Stimulated activated CD8-positive, alpha-beta memory T cell treated with anti-CD3 and anti-CD28 coated beads, Interleukin-15, amount 100 ng/mL, for 24 hours (primary cell): Measurements from ENCODE around the gene KYAT1.
"Not testable (repeated sequence)": the region's sequence is repeated elsewhere in the genome, so short reads cannot be mapped to it uniquely, and the experiment has no call there.

ENCODE experiments used
- DNase-seq: peaks from one replicate; pipeline ENCODE4 v3.0.0-alpha.2; 2020; ENCODE audit warnings: low read depth

The KYAT1 gene

GRCh38 chr9:128818099-128818838, 63.5 kb downstream of the KYAT1 start, which contains the start of gene ENDOG:
ENDOG (plus strand) TSS chr9:128818500; CDS start chr9:128818685, 185 bp downstream.
- peak; percentile 93 for DNase-seq

- no peak for DNase-seq
Measured at GRCh38 chr9:128810873-128811272, 70.9 kb downstream of the KYAT1 start.

GRCh38 chr9:128809831-128810230, 71.9 kb downstream of the KYAT1 start:
- no peak for DNase-seq

GRCh38 chr9:128809036-128809599, 72.6 kb downstream of the KYAT1 start:
- DNase-seq: no peak

GRCh38 chr9:128808543-128808942, 73.2 kb downstream of the KYAT1 start:
- no peak for DNase-seq

GRCh38 chr9:128807827-128808226, 73.9 kb downstream of the KYAT1 start:
- DNase-seq: no peak

- no peak for DNase-seq
Measured at GRCh38 chr9:128805661-128806060, 76.1 kb downstream of the KYAT1 start.

GRCh38 chr9:128802482-128802881, 79.3 kb downstream of the KYAT1 start:
- DNase-seq: no peak

- no peak for DNase-seq
Measured at GRCh38 chr9:128800061-128800460, 81.7 kb downstream of the KYAT1 start.

GRCh38 chr9:128798896-128799295, 82.9 kb downstream of the KYAT1 start:
- no peak for DNase-seq

- DNase-seq: not testable (repeated sequence)
Measured at GRCh38 chr9:128794961-128795360, 86.8 kb downstream of the KYAT1 start.

- no peak for DNase-seq
Measured at GRCh38 chr9:128792978-128793686, 88.6 kb downstream of the KYAT1 start.

GRCh38 chr9:128792134-128792533, 89.6 kb downstream of the KYAT1 start:
- no peak for DNase-seq

GRCh38 chr9:128790536-128790935, 91.2 kb downstream of the KYAT1 start:
- DNase-seq: no peak

- no peak for DNase-seq
Measured at GRCh38 chr9:128788445-128788844, 93.3 kb downstream of the KYAT1 start.

GRCh38 chr9:128787659-128788058, 94.1 kb downstream of the KYAT1 start:
- DNase-seq: no peak

GRCh38 chr9:128786681-128787601, 94.8 kb downstream of the KYAT1 start, which contains the start of gene TBC1D13:
TBC1D13 (plus strand) TSS chr9:128787253; CDS start chr9:128787354, 101 bp downstream.
- peak; percentile 82 for DNase-seq

GRCh38 chr9:128785427-128785826, 96.3 kb downstream of the KYAT1 start:
- DNase-seq: no peak
